ENCODE data around the gene LIMCH1.
"Not testable (repeated sequence)": the region's sequence is repeated elsewhere in the genome, so short reads cannot be mapped to it uniquely, and the experiment has no call there.

LIMCH1 gene

DNA sequence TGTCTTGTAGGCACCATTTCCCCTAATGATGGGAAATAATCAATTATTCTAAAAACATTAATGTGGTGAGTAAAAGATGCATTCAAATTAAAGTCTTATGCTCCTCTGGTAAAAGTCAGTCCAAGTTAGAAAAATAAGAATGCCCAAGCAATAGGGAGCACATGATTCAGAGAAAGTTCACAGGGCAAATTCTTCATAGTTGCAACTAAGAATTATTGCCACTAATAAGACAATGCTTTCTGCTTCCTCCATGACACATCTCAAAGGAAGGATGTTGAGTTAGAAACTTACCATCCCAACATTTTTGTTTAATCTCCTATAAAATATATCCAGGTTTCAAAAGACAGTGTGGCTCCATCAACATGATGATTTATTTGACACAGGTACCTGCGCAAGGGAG, 184.2 kb downstream of the LIMCH1 start:
- no peak overlapping the region for H3K4me3 ChIP-seq (ENCODE audit: low read depth, low read length)
- H3K9ac ChIP-seq (ENCODE audit: low read depth, low read length), result no peak overlapping the region
- no peaks in the 10 kb centered on the region for H3K4me1 ChIP-seq (ENCODE audit: control insufficient read depth, insufficient read depth, low read length)

DNA sequence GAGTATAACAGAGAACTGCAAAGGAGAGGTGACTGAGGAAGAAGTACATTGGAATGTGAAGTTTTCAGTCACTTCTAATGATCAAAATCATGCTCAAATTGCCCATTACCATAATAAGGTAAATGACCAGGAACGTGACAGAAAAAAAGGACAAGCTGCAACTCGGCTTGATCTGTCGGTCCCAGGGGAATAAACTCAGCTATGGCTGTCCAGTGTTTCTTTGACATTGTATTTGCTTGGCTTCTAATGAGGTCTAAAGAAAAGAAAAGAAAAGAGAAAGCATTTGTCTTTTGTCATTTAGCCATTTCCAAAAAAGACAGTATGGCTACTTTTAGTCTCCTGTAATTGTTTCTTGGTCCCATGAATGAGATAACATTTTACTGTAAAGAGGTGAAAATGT, 185.3 kb downstream of the LIMCH1 start:
- Histone ChIP-seq H3K9ac (ENCODE audit: low read depth, low read length) (no peak overlapping the region), H3K27me3 (ENCODE audit: control insufficient read depth, insufficient read depth, low read length) (peaks cover 28% of the 10 kb centered on the region), H3K4me3 (ENCODE audit: low read depth, low read length) (no peak overlapping the region), H3K9me3 (ENCODE audit: control insufficient read depth, insufficient read depth, low read length) (no peaks in the 10 kb centered on the region), H3K4me1 (ENCODE audit: control insufficient read depth, insufficient read depth, low read length) (no peaks in the 10 kb centered on the region), H3K36me3 (ENCODE audit: control insufficient read depth, insufficient read depth, low read length) (no peaks in the 10 kb centered on the region)

More for the DNA sequence above, 184.2 kb downstream of the LIMCH1 start:
- no peaks in the 10 kb centered on the region for H3K36me3 ChIP-seq (ENCODE audit: control insufficient read depth, insufficient read depth, low read length)
- H3K9me3 ChIP-seq (ENCODE audit: control insufficient read depth, insufficient read depth, low read length), result no peaks in the 10 kb centered on the region
- peaks cover 19% of the 10 kb centered on the region for H3K27me3 ChIP-seq (ENCODE audit: control insufficient read depth, insufficient read depth, low read length)

DNA sequence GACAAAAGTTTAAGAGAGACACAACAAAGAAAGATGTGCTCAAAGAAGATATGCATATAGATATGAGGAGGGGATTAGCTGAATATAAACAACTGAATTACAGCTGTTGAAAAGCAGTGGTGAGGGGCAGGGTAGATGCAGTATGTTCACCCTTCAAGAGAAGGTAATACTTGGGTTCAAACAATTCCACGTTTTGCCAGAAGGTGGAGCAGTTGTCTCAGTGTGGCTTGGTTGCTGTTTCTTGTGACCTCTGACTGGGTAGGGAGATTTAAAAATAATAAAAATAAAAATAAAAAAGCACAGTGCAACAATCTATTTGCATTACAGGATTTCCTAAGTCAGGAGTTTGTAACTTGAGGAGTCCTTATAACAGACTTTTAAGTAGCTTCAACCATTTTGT, 187.3 kb downstream of the LIMCH1 start:
- Histone ChIP-seq H3K27me3 (ENCODE audit: control insufficient read depth, insufficient read depth, low read length) (peaks cover 35% of the 10 kb centered on the region), H3K4me3 (ENCODE audit: low read depth, low read length) (no peak overlapping the region), H3K9ac (ENCODE audit: low read depth, low read length) (no peak overlapping the region), H3K4me1 (ENCODE audit: control insufficient read depth, insufficient read depth, low read length) (no peaks in the 10 kb centered on the region), H3K9me3 (ENCODE audit: control insufficient read depth, insufficient read depth, low read length) (no peaks in the 10 kb centered on the region), H3K36me3 (ENCODE audit: control insufficient read depth, insufficient read depth, low read length) (no peaks in the 10 kb centered on the region)

DNA sequence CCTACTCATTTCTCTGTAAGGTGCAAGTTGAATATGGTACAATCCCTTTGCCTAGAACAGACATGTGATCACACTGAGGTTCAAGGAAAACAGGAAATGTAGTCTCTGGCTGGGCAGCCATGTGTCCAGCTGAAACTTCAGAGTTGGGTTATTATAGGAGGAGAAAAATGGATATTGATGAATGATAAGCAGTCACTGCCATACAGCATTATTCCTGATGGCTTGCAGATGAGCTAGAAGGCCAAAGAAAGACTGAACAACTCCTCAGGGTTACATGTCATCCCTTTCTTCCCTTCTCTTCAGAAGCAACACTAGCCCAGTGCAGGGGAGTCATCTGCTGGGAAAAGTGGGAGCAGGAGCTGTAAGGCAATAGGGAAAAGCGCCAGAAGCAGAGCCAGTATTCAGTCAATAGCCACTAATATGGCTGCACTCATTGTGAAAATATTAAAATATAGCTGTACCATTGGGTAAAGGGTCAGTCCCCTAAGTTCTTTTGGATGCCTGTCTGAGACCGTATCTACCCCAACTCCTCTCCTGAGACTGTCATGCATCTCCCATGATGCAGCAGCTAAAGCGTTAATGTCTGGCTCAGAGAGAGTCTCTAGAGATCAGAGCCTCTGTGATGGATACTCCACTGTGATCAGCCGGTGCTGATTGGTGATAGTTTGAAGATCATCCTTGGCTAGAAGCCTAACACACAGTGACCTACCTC, 190.1 kb downstream of the LIMCH1 start:
- Histone ChIP-seq H3K4me3 (ENCODE audit: low read depth, low read length) (no peak overlapping the region), H3K9ac (ENCODE audit: low read depth, low read length) (no peak overlapping the region), H3K9me3 (ENCODE audit: control insufficient read depth, insufficient read depth, low read length) (no peaks in the 10 kb centered on the region), H3K36me3 (ENCODE audit: control insufficient read depth, insufficient read depth, low read length) (no peaks in the 10 kb centered on the region), H3K4me1 (ENCODE audit: control insufficient read depth, insufficient read depth, low read length) (no peaks in the 10 kb centered on the region), H3K27me3 (ENCODE audit: control insufficient read depth, insufficient read depth, low read length) (peaks cover 41% of the 10 kb centered on the region)

DNA sequence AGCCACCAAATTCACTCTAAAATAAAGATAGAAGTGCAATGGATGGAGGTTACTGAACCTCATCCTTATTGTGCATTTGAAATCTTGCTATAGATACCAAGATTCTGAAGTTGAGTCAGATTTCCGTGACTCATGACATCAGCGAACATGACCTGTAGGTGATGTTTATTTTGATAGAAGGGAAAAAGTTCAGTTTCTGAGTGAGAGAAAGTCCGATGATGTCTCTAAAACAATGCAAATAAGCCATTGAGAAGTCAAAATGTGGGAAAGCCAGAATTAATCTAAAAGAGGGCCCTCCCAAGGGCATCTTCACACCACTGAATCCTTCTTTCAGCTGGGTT, 190.6 kb downstream of the LIMCH1 start:
- H3K27me3 ChIP-seq (ENCODE audit: control insufficient read depth, insufficient read depth, low read length), result peaks cover 42% of the 10 kb centered on the region
- no peak overlapping the region for H3K4me3 ChIP-seq (ENCODE audit: low read depth, low read length)
- H3K9ac ChIP-seq (ENCODE audit: low read depth, low read length), result no peak overlapping the region
- no peaks in the 10 kb centered on the region for H3K4me1 ChIP-seq (ENCODE audit: control insufficient read depth, insufficient read depth, low read length)
- no peaks in the 10 kb centered on the region for H3K36me3 ChIP-seq (ENCODE audit: control insufficient read depth, insufficient read depth, low read length)
- no peaks in the 10 kb centered on the region for H3K9me3 ChIP-seq (ENCODE audit: control insufficient read depth, insufficient read depth, low read length)

DNA sequence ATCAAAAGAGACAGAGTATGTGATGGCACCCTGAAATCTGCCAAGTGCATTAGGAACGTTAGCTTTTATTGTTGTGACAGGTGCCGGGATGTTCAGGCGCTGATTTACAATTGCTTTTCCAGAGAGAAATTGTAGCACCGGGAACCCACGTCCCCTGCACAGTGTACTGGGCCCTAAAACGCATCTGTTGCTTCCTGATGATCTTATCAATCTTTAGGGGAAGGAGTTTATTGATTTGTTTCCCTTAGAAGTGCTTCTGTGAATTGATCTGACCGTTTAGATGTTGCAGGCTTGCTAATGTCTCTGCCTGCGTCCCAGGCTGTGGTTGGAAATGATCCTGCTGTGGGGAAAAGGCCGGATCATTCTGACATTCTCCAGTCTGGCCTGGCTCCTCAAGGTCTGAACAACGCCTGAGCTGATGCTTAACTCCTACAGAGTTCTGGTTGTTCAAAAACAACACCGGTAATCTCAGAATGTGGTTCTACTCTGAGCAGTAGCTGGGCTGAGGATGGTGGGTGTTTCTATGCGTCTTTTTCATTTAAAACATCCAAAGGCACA, 193.7 kb downstream of the LIMCH1 start:
- H3K9ac ChIP-seq (ENCODE audit: low read depth, low read length), result no peak overlapping the region

DNA sequence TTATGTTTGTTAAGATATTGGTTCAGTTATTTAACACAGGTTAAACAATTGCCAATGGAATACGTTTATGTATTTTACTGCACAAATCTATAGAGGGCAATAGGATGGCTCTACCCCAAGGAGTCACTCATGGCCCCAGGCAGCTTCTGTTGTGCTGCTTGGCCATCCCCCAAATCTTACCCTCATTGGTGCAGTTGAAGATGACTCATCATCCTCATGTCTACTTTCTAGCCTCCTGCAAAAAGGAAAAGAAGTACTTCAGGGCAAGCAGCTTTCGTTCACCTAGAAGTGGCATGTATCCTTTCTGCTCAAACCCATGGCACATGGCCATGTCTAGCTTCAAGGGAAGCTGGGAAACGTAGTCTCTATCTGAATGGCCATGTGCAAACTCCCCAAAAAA, 196.4 kb downstream of the LIMCH1 start:
- H3K27me3 ChIP-seq (ENCODE audit: control insufficient read depth, insufficient read depth, low read length), result peaks cover 33% of the 10 kb centered on the region
- no peaks in the 10 kb centered on the region for H3K4me1 ChIP-seq (ENCODE audit: control insufficient read depth, insufficient read depth, low read length)
- H3K4me3 ChIP-seq (ENCODE audit: low read depth, low read length), result no peak overlapping the region
- no peak overlapping the region for H3K9ac ChIP-seq (ENCODE audit: low read depth, low read length)
- no peaks in the 10 kb centered on the region for H3K36me3 ChIP-seq (ENCODE audit: control insufficient read depth, insufficient read depth, low read length)
- H3K9me3 ChIP-seq (ENCODE audit: control insufficient read depth, insufficient read depth, low read length), result no peaks in the 10 kb centered on the region

More for the DNA sequence above, 193.7 kb downstream of the LIMCH1 start:
- Histone ChIP-seq H3K36me3 (ENCODE audit: control insufficient read depth, insufficient read depth, low read length) (no peaks in the 10 kb centered on the region), H3K4me1 (ENCODE audit: control insufficient read depth, insufficient read depth, low read length) (no peaks in the 10 kb centered on the region), H3K4me3 (ENCODE audit: low read depth, low read length) (no peak overlapping the region), H3K9me3 (ENCODE audit: control insufficient read depth, insufficient read depth, low read length) (no peaks in the 10 kb centered on the region), H3K27me3 (ENCODE audit: control insufficient read depth, insufficient read depth, low read length) (peaks cover 42% of the 10 kb centered on the region)

DNA sequence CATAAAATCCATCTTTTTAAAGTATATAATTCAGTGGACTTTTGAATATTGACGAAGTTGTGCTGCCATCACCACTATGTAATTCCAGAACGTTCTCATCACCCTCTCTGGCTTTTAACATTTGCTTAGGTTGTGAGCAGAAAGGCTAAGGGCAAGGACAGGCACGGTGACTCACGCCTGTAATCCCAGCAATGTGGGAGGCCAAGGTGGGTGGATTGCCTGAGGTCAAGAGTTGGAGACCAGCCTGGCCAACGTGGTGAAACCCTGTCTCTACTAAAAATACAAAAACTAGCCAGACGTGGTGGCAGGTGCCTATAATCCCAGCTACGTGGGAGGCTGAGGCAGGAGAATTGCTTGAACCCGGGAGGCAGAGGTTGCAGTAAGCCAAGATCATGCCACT, 199.5 kb downstream of the LIMCH1 start:
- H3K4me1 ChIP-seq (ENCODE audit: control insufficient read depth, insufficient read depth, low read length); H3K36me3 ChIP-seq (ENCODE audit: control insufficient read depth, insufficient read depth, low read length); H3K9me3 ChIP-seq (ENCODE audit: control insufficient read depth, insufficient read depth, low read length); H3K9ac ChIP-seq (ENCODE audit: low read depth, low read length); H3K4me3 ChIP-seq (ENCODE audit: low read depth, low read length): not testable (repeated sequence)
- peaks cover 50% of the 10 kb centered on the region for H3K27me3 ChIP-seq (ENCODE audit: control insufficient read depth, insufficient read depth, low read length)

DNA sequence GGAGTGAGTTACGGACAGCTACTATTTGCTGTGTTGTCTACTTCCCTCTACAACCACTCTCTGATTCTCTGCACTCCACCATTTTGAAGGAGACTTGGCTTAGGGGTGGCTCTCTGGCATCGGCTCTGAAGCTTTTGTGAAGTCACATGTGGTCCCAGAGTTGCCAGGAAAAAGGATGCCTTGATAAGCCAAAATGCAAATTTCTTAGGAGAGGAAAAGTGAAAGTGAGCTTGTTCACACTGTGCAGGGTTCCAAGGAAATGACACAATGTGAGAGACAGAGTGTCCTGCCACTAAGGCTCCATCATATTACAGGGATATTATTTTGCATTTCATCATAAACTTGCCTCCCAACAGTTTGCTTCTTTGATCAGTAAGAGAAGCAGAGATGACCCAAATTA, 203.4 kb downstream of the LIMCH1 start:
- Histone ChIP-seq H3K27me3 (ENCODE audit: control insufficient read depth, insufficient read depth, low read length) (peaks cover 76% of the 10 kb centered on the region), H3K9me3 (ENCODE audit: control insufficient read depth, insufficient read depth, low read length) (no peaks in the 10 kb centered on the region), H3K4me3 (ENCODE audit: low read depth, low read length) (no peak overlapping the region), H3K4me1 (ENCODE audit: control insufficient read depth, insufficient read depth, low read length) (no peaks in the 10 kb centered on the region), H3K36me3 (ENCODE audit: control insufficient read depth, insufficient read depth, low read length) (no peaks in the 10 kb centered on the region), H3K9ac (ENCODE audit: low read depth, low read length) (no peak overlapping the region)

DNA sequence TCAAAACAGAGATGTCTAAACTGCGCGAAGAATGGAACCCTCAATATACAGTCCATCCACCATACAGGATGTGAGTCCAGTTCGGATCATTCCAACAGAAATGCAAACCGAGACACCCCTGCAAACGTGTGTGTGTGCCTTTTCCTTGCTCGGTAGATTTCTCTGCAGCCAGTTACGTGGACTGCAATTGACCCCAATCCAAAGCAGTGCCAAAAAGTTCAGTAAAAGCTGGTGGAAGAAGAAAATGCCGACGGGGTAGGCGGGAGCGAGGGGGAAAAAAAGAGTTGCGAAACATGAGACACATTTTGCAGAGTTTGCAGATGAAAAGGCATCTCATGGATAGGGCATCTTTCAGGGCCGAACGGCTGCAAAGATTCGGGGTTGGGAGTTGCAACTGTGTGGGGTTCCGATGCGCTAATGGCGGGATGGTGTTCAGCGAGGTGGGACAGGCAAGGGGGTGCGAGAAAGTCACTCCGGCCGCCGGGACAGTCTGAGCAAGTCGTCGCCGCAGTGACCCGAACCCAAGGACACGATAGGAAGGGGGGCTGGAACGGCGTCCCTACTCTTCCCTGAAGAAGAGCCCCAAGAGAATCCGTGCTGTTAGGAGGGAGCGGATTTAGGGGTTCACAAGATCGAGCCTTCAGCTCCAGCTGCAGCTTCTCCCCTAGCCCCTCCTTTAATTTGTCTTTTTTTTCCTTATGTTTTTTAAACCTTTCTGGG, 206.8 kb downstream of the LIMCH1 start:
- H3K27me3 ChIP-seq (ENCODE audit: control insufficient read depth, insufficient read depth, low read length), result peaks cover 97% of the 10 kb centered on the region
- H3K4me3 ChIP-seq (ENCODE audit: low read depth, low read length), result peak overlapping the region; percentile 27
- H3K4me1 ChIP-seq (ENCODE audit: control insufficient read depth, insufficient read depth, low read length), result peaks cover 7% of the 10 kb centered on the region
- H3K36me3 ChIP-seq (ENCODE audit: control insufficient read depth, insufficient read depth, low read length), result no peaks in the 10 kb centered on the region
- no peaks in the 10 kb centered on the region for H3K9me3 ChIP-seq (ENCODE audit: control insufficient read depth, insufficient read depth, low read length)
- H3K9ac ChIP-seq (ENCODE audit: low read depth, low read length), result no peak overlapping the region

DNA sequence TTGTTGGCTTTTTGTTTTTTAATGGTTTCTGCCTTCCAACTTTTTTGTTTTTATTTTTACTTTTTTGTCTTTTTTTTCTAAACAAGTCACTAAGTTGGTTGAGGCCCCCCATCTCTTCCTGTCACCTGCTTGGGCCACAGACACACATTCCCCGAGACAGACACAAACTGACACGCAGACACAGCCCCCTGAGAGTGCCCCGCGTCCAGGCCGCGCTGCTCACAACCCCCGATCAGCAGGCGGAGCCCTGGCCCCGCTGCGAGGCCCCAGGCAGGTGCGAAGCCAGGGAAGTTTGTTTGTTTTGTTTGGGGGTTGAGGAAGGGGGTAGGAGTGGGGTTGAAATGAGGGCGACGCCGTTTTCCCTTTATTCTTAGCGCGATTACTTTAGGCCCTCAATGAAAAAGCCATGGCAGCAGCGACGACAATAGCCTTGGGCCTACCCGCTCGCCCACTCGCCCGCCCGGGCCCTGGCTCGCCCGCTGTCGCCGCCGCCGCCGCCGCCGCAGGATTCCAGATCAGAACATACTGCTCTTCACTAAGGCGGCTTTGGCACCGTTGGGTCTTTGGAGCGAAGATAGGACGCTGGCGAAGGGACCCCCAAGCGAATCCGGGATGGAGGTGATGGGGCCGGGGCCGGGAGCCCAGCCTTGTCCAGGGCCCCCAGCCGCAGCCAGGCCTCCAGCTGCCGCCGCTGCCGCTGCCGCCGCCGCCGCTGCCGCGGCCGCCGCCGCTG, 207.5 kb downstream of the LIMCH1 start:
- Histone ChIP-seq H3K27me3 (ENCODE audit: control insufficient read depth, insufficient read depth, low read length) (peaks cover 97% of the 10 kb centered on the region), H3K4me1 (ENCODE audit: control insufficient read depth, insufficient read depth, low read length) (peaks cover 8% of the 10 kb centered on the region), H3K36me3 (ENCODE audit: control insufficient read depth, insufficient read depth, low read length) (no peaks in the 10 kb centered on the region), H3K9ac (ENCODE audit: low read depth, low read length) (no peak overlapping the region), H3K9me3 (ENCODE audit: control insufficient read depth, insufficient read depth, low read length) (no peaks in the 10 kb centered on the region), H3K4me3 (ENCODE audit: low read depth, low read length) (peak overlapping the region; percentile 27)

Measured in iPS-15b (cell line).